ENCODE results near the gene PPM1A.

PPM1A gene

GRCh38 chr14:60248697-60249318 is at the start of gene PPM1A:
PPM1A (plus strand) TSS chr14:60249221; CDS start chr14:60282704, 33,483 bp downstream.
- DNase-seq (ENCODE audit: low spot score): peak; percentile 92

GRCh38 chr14:60199321-60199720 is 49.7 kb upstream of the PPM1A start:
- DNase-seq (ENCODE audit: low spot score): no peak

GRCh38 chr14:60204104-60204842 is 44.7 kb upstream of the PPM1A start:
- DNase-seq (ENCODE audit: low spot score): no peak

GRCh38 chr14:60204843-60205774 is 43.9 kb upstream of the PPM1A start:
- DNase-seq (ENCODE audit: low spot score): no peak

- no peak for DNase-seq (ENCODE audit: low spot score)
Measured at GRCh38 chr14:60206249-60206670, 42.8 kb upstream of the PPM1A start.

- DNase-seq (ENCODE audit: low spot score): no peak
Measured at GRCh38 chr14:60206837-60207533, 42.0 kb upstream of the PPM1A start.

GRCh38 chr14:60210703-60211102 is 38.3 kb upstream of the PPM1A start:
- no peak for DNase-seq (ENCODE audit: low spot score)

- DNase-seq (ENCODE audit: low spot score): no peak
Measured at GRCh38 chr14:60211153-60211552, 37.9 kb upstream of the PPM1A start.

- DNase-seq (ENCODE audit: low spot score): no peak
Measured at GRCh38 chr14:60212503-60213371, 36.3 kb upstream of the PPM1A start.

GRCh38 chr14:60214003-60214402 is 35.0 kb upstream of the PPM1A start:
- no peak for DNase-seq (ENCODE audit: low spot score)

- no peak for DNase-seq (ENCODE audit: low spot score)
Measured at GRCh38 chr14:60214415-60215126, 34.5 kb upstream of the PPM1A start.

- no peak for DNase-seq (ENCODE audit: low spot score)
Measured at GRCh38 chr14:60215127-60215444, 33.9 kb upstream of the PPM1A start.

- no peak for DNase-seq (ENCODE audit: low spot score)
Measured at GRCh38 chr14:60215520-60216420, 33.3 kb upstream of the PPM1A start.

- no peak for DNase-seq (ENCODE audit: low spot score)
Measured at GRCh38 chr14:60217713-60218112, 31.3 kb upstream of the PPM1A start.

GRCh38 chr14:60220084-60220483 is 28.9 kb upstream of the PPM1A start:
- DNase-seq (ENCODE audit: low spot score): no peak

GRCh38 chr14:60220917-60221316 is 28.1 kb upstream of the PPM1A start:
- DNase-seq (ENCODE audit: low spot score): no peak

GRCh38 chr14:60221457-60221856 is 27.6 kb upstream of the PPM1A start:
- DNase-seq (ENCODE audit: low spot score): no peak

- DNase-seq (ENCODE audit: low spot score): no peak
Measured at GRCh38 chr14:60222820-60223219, 26.2 kb upstream of the PPM1A start.

- DNase-seq (ENCODE audit: low spot score): no peak
Measured at GRCh38 chr14:60225265-60225664, 23.8 kb upstream of the PPM1A start.

Measured in HuH-7 (cell line).